GM18508 (cell line): ENCODE measurements around the gene ZNF460.
A peak's percentile ranks its signal among the peaks of the same experiment; 100 is the strongest.

Source experiments
- ATAC-seq: cut with Tn5 transposase; IDR thresholded peaks from one replicate; pipeline ENCODE4 v1.9.1; 2021; ENCODE audit warnings: moderate number of reproducible peaks; ENCODE audit not compliant: insufficient read depth, unreplicated experiment

Gene ZNF460

GRCh38 chr19:57279418-57280164 is 694 bp upstream of the ZNF460 start:
- ATAC-seq = peak; percentile 48

DNA sequence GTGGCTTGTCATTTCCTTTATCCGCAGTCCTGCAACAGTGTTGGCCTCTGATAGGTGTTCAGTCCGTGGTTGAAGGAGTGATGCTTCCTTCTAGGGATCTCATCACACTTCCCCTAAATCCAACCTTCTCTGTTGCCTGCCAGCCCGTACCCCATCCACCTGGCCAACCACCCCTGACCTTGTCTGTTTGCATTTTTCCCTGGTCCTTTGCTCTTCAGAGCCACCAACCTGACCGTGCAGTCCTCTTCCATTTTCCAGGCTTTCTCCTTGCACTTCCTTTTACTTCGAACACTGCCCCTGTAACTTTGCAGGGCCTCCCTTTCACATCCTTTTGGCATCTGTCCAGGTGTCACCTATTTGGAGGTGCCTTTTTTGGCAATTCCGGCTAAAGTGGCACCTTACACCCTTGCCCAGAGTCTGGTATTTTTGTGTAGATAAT is 696 bp downstream of the ZNF460 start:
- ATAC-seq = no peak

DNA sequence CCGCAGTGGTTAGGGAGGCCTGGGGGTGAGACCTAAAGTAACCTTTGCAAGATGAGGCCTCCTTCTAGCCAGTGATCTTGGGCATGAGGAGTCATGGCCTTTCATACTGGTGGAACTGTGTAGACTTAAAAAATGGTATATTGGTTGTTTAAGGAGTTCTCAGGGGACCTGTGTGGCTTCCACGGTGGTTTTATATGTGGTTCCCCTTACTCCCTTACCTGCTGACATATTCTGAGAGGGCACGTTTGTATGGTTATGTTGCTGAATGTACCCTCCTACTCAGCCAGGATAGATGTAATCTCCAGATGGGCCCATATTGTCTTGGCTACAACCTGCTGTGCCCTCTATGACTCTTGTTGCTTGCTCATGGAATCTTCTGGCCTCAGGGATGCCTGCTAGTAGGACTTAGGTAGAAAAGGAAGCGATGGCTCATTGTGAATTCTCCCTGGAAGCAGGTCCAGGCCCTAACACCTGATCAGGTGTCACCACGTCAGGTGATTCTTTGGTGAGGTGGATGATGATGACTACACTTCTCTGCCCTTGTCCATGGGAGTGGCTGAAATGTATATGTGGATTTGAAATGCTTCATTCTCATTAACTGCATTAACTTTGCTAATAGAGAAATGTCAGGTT is 1.8 kb downstream of the ZNF460 start:
- ATAC-seq = no peak

- ATAC-seq = no peak
Observed at GRCh38 chr19:57288373-57288772, 8.1 kb downstream of the ZNF460 start.

DNA sequence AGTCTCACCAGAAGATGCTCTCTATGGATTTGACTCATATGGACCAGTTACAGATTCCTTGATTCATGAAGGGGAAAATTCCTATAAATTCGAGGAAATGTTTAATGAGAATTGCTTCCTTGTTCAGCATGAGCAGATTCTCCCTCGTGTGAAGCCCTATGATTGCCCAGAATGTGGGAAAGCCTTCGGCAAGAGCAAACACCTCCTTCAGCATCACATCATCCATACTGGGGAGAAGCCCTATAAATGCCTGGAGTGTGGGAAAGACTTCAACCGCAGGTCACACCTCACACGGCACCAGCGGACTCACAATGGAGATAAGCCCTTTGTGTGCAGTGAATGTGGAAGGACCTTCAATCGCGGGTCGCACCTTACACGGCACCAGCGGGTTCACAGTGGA is 10.7 kb downstream of the ZNF460 start:
- ATAC-seq = no peak

- ATAC-seq = no peak
Observed at GRCh38 chr19:57292547-57292946, 12.3 kb downstream of the ZNF460 start.

- ATAC-seq = no peak
Observed at GRCh38 chr19:57293719-57294118, 13.4 kb downstream of the ZNF460 start.

DNA sequence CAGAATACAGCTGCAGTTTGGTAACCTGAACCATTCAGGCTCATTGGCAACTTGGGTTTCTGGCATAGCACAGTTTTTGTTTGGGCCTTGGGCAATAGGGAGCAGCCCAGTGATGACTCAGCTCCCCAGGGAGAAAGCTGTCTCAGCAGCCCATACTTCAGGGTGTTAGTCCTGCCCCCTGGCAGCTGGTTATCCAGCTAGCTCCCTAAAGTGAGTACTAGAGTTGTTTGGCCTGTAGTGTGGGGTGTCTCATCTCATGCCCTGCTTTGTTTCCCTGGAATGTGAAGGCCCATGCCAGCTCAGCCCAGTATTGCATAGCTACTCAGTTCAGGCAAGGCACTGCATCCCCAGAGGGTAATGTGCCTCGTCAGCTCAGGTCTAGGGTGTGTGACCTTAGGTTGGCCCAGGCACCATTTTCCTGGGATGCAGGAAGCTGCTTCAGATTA is 21.8 kb downstream of the ZNF460 start:
- ATAC-seq = no peak

DNA sequence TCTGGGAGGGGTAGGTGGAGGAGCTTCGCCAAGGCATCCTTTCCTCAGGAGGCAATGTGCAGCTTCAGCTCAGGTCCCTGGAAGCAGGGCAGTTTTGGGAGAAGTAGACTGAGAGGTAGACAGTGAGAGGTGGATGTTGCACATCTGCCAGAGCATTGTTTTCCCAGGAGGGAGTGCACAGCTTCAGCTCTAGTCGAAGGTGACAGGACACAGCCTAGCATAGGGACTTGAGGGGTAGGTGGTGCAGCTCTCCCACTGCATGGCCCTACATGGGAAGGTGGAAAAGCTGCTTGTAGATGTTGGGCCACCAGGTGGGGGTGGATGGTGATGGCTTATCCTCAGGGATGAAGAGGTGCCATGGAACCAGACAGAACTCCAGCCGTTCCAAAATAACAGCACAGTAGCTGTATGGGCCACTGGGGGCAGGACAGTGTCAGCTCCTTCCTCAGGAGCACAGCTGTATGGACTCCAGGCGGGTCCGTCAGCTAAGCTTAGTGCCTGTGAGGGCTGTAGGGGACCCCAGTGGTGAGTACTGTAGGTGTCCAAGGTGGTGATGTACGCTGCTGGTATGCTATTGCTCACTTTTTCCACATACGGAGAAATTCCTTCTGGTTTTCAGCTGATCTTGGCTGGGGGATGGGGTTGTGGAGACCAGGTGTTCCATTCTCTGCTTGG is 22.6 kb downstream of the ZNF460 start:
- no peak for ATAC-seq

- no peak for ATAC-seq
Observed at GRCh38 chr19:57305056-57305455, 24.8 kb downstream of the ZNF460 start.

GRCh38 chr19:57308514-57308913 is 28.2 kb downstream of the ZNF460 start:
- ATAC-seq = no peak

DNA sequence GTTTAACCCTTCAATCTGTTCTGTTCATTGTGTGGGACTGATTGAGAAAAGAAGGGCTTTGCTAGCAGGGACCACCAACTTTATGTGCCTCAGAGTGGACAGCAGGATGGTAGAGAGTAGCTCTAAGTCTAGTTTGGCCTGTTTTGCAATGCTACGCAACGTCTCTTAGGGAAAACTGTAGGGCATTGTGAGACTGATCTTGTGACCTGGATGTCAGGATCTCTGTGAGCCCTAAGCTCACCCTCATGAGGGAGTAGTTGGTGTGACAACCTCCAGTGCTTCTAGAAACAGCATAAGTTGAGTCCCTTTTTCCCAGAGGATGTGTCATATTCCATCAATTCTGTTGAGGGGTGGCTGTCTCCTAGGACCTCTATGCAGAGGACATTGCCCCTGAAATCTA is 30.5 kb downstream of the ZNF460 start:
- no peak for ATAC-seq

DNA sequence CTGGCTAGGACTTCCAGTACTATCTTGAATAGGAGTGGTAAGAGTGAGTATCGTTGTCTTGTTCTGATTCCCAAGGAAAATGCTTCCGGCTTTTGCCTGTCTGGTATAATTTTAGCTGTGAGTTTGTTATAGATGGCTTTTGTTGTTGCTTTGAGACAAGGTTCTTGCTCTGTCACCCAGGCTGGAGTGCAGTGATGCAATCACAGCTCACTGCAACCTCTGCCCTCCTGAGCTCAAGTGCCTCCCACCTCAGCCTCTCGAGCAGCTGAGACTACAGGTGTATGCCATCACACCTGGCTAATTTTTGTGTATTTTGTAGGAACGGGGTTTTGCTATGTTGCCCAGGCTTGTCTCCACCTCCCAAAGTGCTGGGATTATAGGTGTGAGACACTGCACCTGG is 33.9 kb downstream of the ZNF460 start:
- no peak for ATAC-seq

DNA sequence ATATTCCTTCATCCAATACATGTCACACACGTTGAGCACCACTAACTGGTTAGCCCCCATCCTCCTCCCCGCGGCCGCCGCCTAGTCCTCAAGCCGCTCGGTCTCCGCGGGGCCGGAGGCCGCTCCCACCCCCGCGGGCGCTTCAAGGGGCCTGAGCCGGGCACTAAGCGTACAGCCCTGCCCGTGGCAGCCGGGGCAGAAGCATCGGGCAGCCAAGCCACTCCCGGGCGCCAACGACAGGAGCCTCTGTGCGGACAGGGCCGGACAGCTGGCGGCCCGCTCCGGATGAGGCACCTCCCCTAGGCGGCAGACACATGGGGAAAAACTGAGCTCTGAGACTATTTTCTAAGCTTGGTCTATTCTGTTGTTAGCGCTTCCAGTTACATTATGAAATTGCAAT is 37.2 kb downstream of the ZNF460 start:
- no peak for ATAC-seq

DNA sequence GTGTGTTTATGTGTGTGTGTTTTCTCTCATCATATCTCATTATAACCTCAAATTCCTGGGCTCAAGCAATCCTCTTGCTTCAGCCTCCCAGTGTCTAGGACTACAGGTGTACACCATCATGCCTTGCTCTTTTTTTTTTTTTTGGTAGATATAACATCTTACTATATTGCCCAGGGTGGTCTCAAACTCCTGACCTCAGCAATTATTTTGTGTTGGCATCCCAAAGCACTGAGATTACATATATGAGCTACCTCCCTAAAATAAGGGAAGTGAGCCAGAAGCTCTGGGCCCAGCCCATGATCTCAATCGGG is 39.5 kb downstream of the ZNF460 start:
- ATAC-seq = peak; percentile 17

DNA sequence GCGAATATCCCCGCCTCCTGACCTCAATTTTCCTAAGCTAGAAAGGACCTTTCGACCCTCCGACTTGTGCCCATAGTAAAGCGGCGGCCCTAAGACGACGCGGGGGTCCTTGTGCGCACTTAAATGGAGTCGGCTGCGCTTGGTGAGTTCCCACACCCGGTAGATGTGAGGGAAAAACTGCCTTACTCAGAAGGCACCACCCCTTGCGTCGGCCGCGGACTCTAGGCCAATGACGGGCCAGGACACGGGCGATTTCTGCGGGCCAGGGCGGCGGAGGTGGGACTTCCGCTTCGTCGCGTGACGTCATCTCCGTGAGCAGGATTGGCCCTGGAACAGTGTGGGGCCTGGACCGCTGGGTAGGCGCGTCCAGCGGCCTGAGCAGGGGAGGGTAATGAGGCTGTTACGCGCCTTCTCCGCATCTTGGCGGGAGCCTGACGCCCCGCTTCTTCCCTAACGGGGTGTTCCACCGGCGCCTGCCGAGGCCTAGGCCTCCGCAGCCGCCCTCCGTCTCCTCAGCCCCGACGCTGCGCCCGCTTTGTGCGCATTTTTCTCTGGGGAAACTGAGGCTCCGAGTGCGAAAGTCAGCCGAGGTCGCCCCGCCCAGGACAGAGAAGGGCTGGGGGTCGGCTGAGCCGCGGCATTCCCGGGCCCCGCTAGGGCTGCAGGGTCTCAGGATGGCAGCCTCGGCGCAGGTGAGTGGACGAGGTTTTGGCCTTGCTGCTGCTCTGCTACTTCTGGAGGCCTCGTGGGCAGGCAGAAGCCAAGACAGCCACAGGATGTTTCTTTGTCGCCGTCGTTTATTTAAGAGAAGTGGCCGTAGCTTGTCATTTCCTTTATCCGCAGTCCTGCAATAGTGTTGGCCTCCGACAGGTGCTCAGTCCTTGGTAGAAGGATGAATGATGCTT is 40.1 kb downstream of the ZNF460 start, which contains the start of gene ZNF543:
Gene ZNF543 (plus strand): TSS at position 293 of the 905 bp plus-strand sequence. CDS start 382 bp downstream, at position 675.
- peak; percentile 84 for ATAC-seq

DNA sequence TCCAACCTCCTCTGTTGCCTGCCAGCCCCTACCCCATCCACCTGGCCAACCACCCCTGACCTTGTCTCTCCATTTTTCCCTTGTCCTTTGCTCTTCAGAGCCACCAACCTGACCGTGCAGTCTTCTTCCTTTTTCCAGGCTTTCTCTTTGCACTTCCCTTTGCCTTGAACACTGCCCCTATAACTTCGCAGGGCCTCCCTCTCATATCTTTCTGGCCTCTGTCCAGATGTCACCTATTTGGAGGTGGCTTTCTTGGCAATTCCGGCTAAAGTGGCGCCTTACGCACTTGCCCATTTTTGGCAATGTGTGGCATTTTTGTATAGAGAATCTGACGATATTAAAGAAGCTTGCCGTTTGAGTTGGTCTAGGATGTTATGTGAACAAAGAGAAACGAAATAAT is 40.8 kb downstream of the ZNF460 start:
- ATAC-seq = no peak

DNA sequence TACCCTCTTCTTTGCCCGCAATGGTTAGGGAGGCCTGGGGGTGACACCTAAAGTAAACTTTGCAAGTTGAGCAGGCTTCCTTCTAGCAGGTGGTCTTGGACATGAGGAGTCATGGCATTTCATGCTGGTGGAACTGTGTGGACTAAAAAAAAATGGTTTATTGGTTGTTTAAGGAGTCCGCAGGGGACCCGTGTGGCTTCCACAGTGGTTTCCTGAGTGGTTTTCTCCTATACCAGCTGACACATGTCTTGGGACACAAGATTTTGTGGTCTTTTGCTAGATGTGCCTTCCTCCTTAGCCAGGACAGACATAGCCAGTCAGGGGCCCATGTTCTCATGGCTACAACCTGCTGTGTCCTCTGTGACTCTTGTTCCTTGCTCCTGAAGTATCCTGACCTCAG is 41.5 kb downstream of the ZNF460 start:
- ATAC-seq = no peak

- no peak for ATAC-seq
Observed at GRCh38 chr19:57324992-57325391, 44.7 kb downstream of the ZNF460 start.

- ATAC-seq = no peak
Observed at GRCh38 chr19:57327993-57328392, 47.7 kb downstream of the ZNF460 start.
